ENCODE data around the gene CDIPT. TPM values are rescaled to one million over a fixed set of nuclear protein-coding genes. Genes with fewer than 3 reads are reported as not detected.
"Not testable (repeated sequence)": the region's sequence is repeated elsewhere in the genome, so short reads cannot be mapped to it uniquely, and the experiment has no call there.

Gene CDIPT
- total RNA-seq, 2 experiments from 2014 or later, result 30.2 to 35.4 TPM

DNA sequence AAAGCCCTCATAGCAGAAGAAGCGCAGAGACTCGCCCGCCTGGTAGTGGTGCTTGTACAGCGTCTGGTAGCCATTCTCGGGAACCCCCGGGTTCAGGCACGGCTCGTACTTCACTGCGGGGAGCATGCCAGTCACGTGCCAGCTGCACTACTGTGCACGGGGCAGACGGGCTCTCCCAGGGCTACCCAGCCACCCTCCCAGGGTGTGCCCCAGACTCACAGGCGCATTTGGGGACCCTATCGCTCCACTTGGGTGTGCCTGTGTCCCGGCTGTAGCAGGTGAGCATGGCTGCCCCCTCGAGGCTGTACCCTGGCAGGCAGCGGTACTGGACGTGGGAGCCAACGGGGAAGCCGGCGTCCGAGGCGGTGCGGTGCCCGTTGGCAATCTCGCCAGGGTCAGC is 10.3 kb upstream of the CDIPT start:
- ChIA-PET POLR2A (interaction anchor here (0.5 kb wide), 1 partner anchor 17 kb away, joined by 3 read pairs; no protein-coding TSS in a partner anchor), CTCF (no interaction called here)

DNA sequence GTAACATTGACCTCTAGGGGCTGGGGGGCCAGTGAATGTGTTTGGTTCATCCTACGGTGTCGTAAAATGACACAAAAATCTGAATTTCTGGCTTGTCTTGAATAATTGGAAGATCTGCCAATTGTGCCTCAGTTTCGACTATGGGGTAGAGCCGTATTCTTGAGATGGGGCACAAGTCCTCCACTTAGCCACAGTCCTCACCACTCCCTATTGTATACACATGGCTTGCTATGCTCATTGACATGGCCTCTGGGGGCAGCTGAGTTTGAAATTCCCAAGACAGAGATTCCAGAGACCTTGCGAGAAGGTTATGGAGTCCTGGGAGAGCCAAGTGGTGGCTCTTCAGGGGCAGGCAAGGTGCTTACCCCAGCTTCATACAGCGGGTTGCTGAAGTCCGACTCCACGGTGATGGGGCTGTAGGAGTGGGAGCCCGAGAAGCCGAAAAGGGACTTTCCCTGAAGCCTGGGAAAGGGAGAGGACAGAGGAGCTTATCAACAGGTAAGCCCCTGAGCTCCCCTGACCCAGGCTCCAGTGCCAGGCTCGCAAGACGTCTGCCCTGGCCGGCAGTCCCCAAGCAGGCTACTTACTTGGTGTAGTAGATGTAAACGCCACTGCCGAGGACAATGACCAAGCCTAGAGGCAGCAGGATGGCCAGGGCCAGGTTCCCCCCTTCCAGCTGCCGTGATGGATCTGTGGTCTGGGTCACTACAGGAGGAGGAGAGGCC is 9.0 kb upstream of the CDIPT start:
- peaks cover 9% of the 10 kb centered on the region for H3K27me3 Mint-ChIP-seq
- ChIA-PET POLR2A (interaction anchor here (1.5 kb wide), 1 partner anchor 32 kb away, joined by 3 read pairs; no protein-coding TSS in a partner anchor), CTCF (interaction anchor here (1.4 kb wide), 1 partner anchor 24 kb away, joined by 3 read pairs; no protein-coding TSS in a partner anchor)
- H3K27ac Mint-ChIP-seq, result no peak overlapping the region
- H3K4me3 Mint-ChIP-seq, result no peak overlapping the region
- no peaks in the 10 kb centered on the region for H3K9me3 Mint-ChIP-seq
- intact Hi-C loops (cut with micrococcal nuclease), result no loop called here
- ATAC-seq (no peak), DNase-seq (no peak)
- H3K4me1 Mint-ChIP-seq (ENCODE audit: low read depth), result peaks cover 8% of the 10 kb centered on the region
- H3K36me3 Mint-ChIP-seq (ENCODE audit: low read depth), result no peaks in the 10 kb centered on the region
- TF ChIP-seq, protein P1, sequence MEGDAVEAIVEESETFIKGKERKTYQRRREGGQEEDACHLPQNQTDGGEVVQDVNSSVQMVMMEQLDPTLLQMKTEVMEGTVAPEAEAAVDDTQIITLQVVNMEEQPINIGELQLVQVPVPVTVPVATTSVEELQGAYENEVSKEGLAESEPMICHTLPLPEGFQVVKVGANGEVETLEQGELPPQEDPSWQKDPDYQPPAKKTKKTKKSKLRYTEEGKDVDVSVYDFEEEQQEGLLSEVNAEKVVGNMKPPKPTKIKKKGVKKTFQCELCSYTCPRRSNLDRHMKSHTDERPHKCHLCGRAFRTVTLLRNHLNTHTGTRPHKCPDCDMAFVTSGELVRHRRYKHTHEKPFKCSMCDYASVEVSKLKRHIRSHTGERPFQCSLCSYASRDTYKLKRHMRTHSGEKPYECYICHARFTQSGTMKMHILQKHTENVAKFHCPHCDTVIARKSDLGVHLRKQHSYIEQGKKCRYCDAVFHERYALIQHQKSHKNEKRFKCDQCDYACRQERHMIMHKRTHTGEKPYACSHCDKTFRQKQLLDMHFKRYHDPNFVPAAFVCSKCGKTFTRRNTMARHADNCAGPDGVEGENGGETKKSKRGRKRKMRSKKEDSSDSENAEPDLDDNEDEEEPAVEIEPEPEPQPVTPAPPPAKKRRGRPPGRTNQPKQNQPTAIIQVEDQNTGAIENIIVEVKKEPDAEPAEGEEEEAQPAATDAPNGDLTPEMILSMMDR (IDR thresholded peaks at IDR 0.05), result no peak

More for the DNA sequence above, 10.3 kb upstream of the CDIPT start:
- no peak overlapping the region for H3K4me3 Mint-ChIP-seq
- no peak for ATAC-seq
- H3K9me3 Mint-ChIP-seq, result no peaks in the 10 kb centered on the region
- H3K27me3 Mint-ChIP-seq, result peaks cover 21% of the 10 kb centered on the region
- intact Hi-C loops (cut with micrococcal nuclease), result no loop called here
- H3K27ac Mint-ChIP-seq, result no peak overlapping the region
- DNase-seq, result no peak
- H3K4me1 Mint-ChIP-seq (ENCODE audit: low read depth), result peaks cover 16% of the 10 kb centered on the region
- TF ChIP-seq, protein P1 (IDR thresholded peaks at IDR 0.05), result no peak
- no peaks in the 10 kb centered on the region for H3K36me3 Mint-ChIP-seq (ENCODE audit: low read depth)

DNA sequence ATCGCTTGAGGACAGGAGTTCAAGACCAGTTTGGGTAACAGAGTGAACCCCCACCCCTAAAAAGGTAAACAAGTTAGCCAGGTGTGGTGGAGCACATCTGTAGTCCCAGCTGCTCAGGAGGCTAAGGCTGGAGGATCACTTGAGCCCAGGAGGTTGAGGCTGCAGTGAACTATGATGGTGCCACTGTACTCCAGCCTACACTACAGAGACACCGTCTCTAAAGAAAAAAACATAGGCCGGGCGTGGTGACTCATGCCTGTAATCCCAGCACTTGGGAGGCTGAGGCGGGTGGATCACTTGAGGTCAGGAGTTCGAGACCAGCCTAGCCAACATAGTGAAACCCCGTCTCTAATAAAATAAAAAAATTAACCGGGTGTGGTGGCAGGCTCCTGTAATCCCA is 6.0 kb upstream of the CDIPT start:
- DNase-seq; ATAC-seq; H3K4me3 Mint-ChIP-seq; H3K27me3 Mint-ChIP-seq; H3K36me3 Mint-ChIP-seq (ENCODE audit: low read depth); H3K4me1 Mint-ChIP-seq (ENCODE audit: low read depth); H3K9me3 Mint-ChIP-seq; H3K27ac Mint-ChIP-seq; intact Hi-C loops (cut with micrococcal nuclease): not testable (repeated sequence)
- CTCF ChIA-PET, result interaction anchor here (0.6 to 1.1 kb wide), 2 partner anchors 21 to 226 kb away, joined by 3 to 5 read pairs; no protein-coding TSS in a partner anchor
- POLR2A ChIA-PET, result interaction anchor here (1.0 to 1.3 kb wide), 2 partner anchors 10 to 14 kb away, joined by 3 read pairs; no protein-coding TSS in a partner anchor

DNA sequence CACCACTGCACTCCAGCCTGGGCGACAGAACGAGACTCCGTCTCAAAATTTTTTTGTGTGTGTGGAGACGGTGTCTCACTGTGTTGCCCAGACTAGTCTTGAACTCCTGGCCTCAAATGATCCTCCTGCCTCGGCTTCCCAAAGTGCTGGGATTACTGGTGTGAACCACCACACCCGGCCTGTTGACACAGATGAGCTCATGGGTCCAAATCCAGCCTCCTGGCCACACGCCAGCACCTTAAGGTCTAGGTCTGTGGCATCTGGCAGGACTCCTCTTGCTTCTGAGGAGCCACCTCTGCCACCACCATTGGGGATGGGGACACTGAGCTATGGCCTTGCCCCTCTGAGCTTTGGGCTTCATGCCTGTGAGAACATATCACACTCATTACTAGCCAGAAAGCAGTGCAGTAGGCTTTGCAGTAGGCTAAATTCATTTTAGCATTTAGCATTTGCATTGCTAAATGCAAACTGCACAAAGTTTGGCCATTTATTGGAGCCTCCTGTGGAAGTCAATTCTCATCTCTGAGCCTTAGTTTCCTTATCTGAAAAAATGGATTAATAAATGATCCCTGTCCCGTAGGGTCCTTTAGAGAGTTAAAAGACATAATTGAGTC is 5.5 kb upstream of the CDIPT start:
- intact Hi-C loops (cut with micrococcal nuclease), result no loop called here
- Mint-ChIP-seq H3K27me3 (no peaks in the 10 kb centered on the region), H3K36me3 (ENCODE audit: low read depth) (no peaks in the 10 kb centered on the region), H3K4me1 (ENCODE audit: low read depth) (peaks cover under 1% of the 10 kb centered on the region), H3K27ac (no peak overlapping the region), H3K9me3 (no peaks in the 10 kb centered on the region), H3K4me3 (no peak overlapping the region)
- ATAC-seq (no peak), DNase-seq (no peak)
- POLR2A ChIA-PET, result interaction anchor here (1.0 kb wide), 1 partner anchor 13 kb away, joined by 3 read pairs; no protein-coding TSS in a partner anchor
- TF ChIP-seq, protein P1 (IDR thresholded peaks at IDR 0.05), result no peak
- CTCF ChIA-PET, result interaction anchor here (0.6 to 2.3 kb wide), 3 partner anchors 20 to 225 kb away, joined by 3 to 7 read pairs (median 5); no protein-coding TSS in a partner anchor

DNA sequence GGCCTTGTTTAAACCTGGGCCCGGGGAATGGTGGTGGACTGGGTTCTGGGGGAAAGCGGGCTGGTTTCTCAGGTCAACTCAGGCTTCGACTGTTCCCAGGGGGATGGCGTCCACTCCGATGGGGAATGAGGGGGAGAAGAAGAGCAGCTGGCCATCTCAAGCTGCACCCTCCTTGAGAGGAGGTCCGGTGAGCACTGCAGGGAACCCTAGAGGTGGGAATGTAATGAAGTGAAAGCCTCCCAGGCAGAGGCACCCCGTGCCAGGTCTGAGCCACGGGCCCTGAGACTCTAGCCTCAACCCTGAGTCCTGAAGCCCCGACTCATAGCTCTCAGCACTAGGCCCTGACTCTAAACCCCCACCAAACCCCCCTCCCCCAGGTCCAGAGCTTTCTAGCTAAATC is 1.2 kb upstream of the CDIPT start:
- no peak overlapping the region for H3K27ac Mint-ChIP-seq
- CTCF ChIA-PET, result interaction anchor here (1.3 to 2.4 kb wide), 6 partner anchors 16 to 168 kb away, joined by 3 to 13 read pairs (median 8); partner anchors contain the start of genes PAGR1, TAOK2 and TLCD3B
- no peak for DNase-seq
- no peak for ATAC-seq
- POLR2A ChIA-PET, result interaction anchor here (0.8 to 1.7 kb wide), 2 partner anchors 13 to 97 kb away, joined by 3 to 8 read pairs; partner anchors contain the start of gene TMEM219
- H3K4me1 Mint-ChIP-seq (ENCODE audit: low read depth), result peaks cover 15% of the 10 kb centered on the region
- peaks cover 15% of the 10 kb centered on the region for H3K36me3 Mint-ChIP-seq (ENCODE audit: low read depth)
- TF ChIP-seq, protein P1 (IDR thresholded peaks at IDR 0.05), result no peak
- intact Hi-C loops (cut with micrococcal nuclease), result no loop called here
- H3K9me3 Mint-ChIP-seq, result no peaks in the 10 kb centered on the region
- H3K27me3 Mint-ChIP-seq, result no peaks in the 10 kb centered on the region
- no peak overlapping the region for H3K4me3 Mint-ChIP-seq
